Measurements from ENCODE around the gene FLNC. TPM values are rescaled to one million over a fixed set of nuclear protein-coding genes. Genes with fewer than 3 reads are reported as not detected.

FLNC gene
- total and polyA plus RNA-seq, 2 of the 13 experiments (the other 11 are each of a cell fraction or from before 2014, with no cell fraction given), result 0.02 TPM; not detected in 1

GRCh38 chr7:128837521-128837921, 7.3 kb downstream of the FLNC start:
- no peak overlapping the region for H3K4me3 ChIP-seq (replicated peaks in 1 of 3; ENCODE audit: insufficient read depth in 1 of 3, low read depth in 2 of 3, low read length in 3 of 3)
- POLR2A ChIA-PET, result no interaction called here
- H3K27ac ChIP-seq (ENCODE audit: extremely low read length, insufficient read depth, low read length), result no peak overlapping the region
- CTCF ChIA-PET (ENCODE audit: low intra/inter-chr PET ratio, low total read pairs), result no interaction called here
- H3K9me3 ChIP-seq (ENCODE audit: low read length), result no peaks in the 10 kb centered on the region
- peaks cover 4 to 19% of the 10 kb centered on the region in 2 experiments; a peak in 3 of 5 replicates for H3K27me3 ChIP-seq (ENCODE audit: control insufficient read depth in 1 of 2, insufficient read depth in 2 of 2, low read length in 2 of 2)
- H3K9ac ChIP-seq (ENCODE audit: insufficient read depth, low read depth, low read length), result no peak overlapping the region
- ATAC-seq (no peak), FAIRE-seq (no peak), DNase-seq (ENCODE audit: low spot score) (no peak)
- H3K36me3 ChIP-seq (replicated peaks in 1 of 2; ENCODE audit: control insufficient read depth in 1 of 2, insufficient read depth in 2 of 2, low read length in 2 of 2), result no peaks in the 10 kb centered on the region
- intact Hi-C loops (cut with micrococcal nuclease; ENCODE audit: unreplicated experiment), result loop anchor here (5.0 kb wide), 1 partner anchor 35 kb away; no protein-coding TSS in a partner anchor
- H4K20me1 ChIP-seq (ENCODE audit: insufficient read depth, low read length), result no peaks in the 10 kb centered on the region
- TF ChIP-seq FIP1L1 (IDR thresholded peaks at IDR 0.05; ENCODE audit: borderline replicate concordance, insufficient read depth, low read depth, low read length) (no peak), NKX3-1 (CRISPR knock-in tag; IDR thresholded peaks at IDR 0.05) (no peak), ZNF292 (CRISPR knock-in tag; IDR thresholded peaks at IDR 0.05; ENCODE audit: borderline replicate concordance, low read depth) (no peak), ZNF605 (CRISPR knock-in tag; IDR thresholded peaks at IDR 0.05) (no peak), KDM2A (CRISPR knock-in tag; IDR thresholded peaks at IDR 0.05; ENCODE audit: borderline replicate concordance, low read depth) (no peak)
- no peak overlapping the region for H3K4me2 ChIP-seq (ENCODE audit: low read depth, low read length)
- in situ Hi-C loops (cut with HindIII; ENCODE audit: extremely low pct_ligation_motif_present, low pct_unique_long_range_greater_than_20kb), result no loop called here
- 63% methylated on average over 8 of the region's 16 CpGs for WGBS (ENCODE audit: low lambda C conversion rate)
- peaks cover 12% of the 10 kb centered on the region for H3K4me1 ChIP-seq (ENCODE audit: insufficient read depth, low read length)
- H3K79me2 ChIP-seq (ENCODE audit: insufficient read depth, low read length), result no peaks in the 10 kb centered on the region
- no peak overlapping the region for H2AFZ ChIP-seq (ENCODE audit: low read length)
- BruUV-seq (replicated peaks), result no TSS peak

- TF ChIP-seq NR2F6 (IDR thresholded peaks at IDR 0.05) (peak; percentile 41; the same call in 1 of the 2 replicates), NR2F6 (CRISPR knock-in tag; IDR thresholded peaks at IDR 0.05) (no peak), ZBTB2 (CRISPR knock-in tag; IDR thresholded peaks at IDR 0.05; ENCODE audit: low read depth) (no peak), FOXA1 (IDR thresholded peaks at IDR 0.05) (no peak), FOXA1 (CRISPR knock-in tag; IDR thresholded peaks at IDR 0.05) (no peak), NR2C2 (CRISPR knock-in tag; IDR thresholded peaks at IDR 0.05; ENCODE audit: borderline replicate concordance) (0 out of 2 replicates have a peak, but pooled peaks have one; percentile 46)
- Histone ChIP-seq H3K4me1 (ENCODE audit: insufficient read depth, low read length) (0 out of 2 replicates have a peak, but pooled peaks cover 4% of the 10 kb centered on the region), H3K27ac (ENCODE audit: extremely low read length, insufficient read depth, low read length) (no peak overlapping the region), H3K27me3 (ENCODE audit: control insufficient read depth in 1 of 2, insufficient read depth in 2 of 2, low read length in 2 of 2) (peaks cover 4 to 15% of the 10 kb centered on the region in 2 experiments; a peak in 2 of 5 replicates), H3K36me3 (replicated peaks in 1 of 2; ENCODE audit: control insufficient read depth in 1 of 2, insufficient read depth in 2 of 2, low read length in 2 of 2) (no peaks in the 10 kb centered on the region), H3K4me3 (replicated peaks in 1 of 3; ENCODE audit: insufficient read depth in 1 of 3, low read depth in 2 of 3, low read length in 3 of 3) (no peak overlapping the region), H3K4me2 (ENCODE audit: low read depth, low read length) (no peak overlapping the region), H3K9ac (ENCODE audit: insufficient read depth, low read depth, low read length) (no peak overlapping the region), H4K20me1 (ENCODE audit: insufficient read depth, low read length) (no peaks in the 10 kb centered on the region), H3K79me2 (ENCODE audit: insufficient read depth, low read length) (no peaks in the 10 kb centered on the region), H2AFZ (ENCODE audit: low read length) (no peak overlapping the region), H3K9me3 (ENCODE audit: low read length) (no peaks in the 10 kb centered on the region)
- no peak for DNase-seq (ENCODE audit: low spot score)
- no peak for FAIRE-seq
- intact Hi-C loops (cut with micrococcal nuclease; ENCODE audit: unreplicated experiment), result loop anchor here (5.0 kb wide), 1 partner anchor 34 kb away; no protein-coding TSS in a partner anchor
- in situ Hi-C loops (cut with HindIII; ENCODE audit: extremely low pct_ligation_motif_present, low pct_unique_long_range_greater_than_20kb), result no loop called here
- no TSS peak for BruUV-seq (replicated peaks)
- ATAC-seq, result no peak
- ChIA-PET CTCF (ENCODE audit: low intra/inter-chr PET ratio, low total read pairs) (no interaction called here), POLR2A (no interaction called here)
- 47% methylated on average over 16 of the region's 22 CpGs for WGBS (ENCODE audit: low lambda C conversion rate)
Observed at GRCh38 chr7:128838109-128838779, 8.0 kb downstream of the FLNC start.
